HL-60 (cell line): ENCODE measurements around the gene GMPR.

Experiments used
- DNase-seq, 2 experiments: peaks; one replicate each; pipeline ENCODE4 v3.0.0-alpha.2; 2010 to 2020; ENCODE audit warnings: low read depth in 1 of 2, low spot score in 1 of 2
- H3K27ac ChIP-seq: fragments of 250-450 bp; sonication (Bioruptor Pico); replicated peaks from 2 replicates; pipeline ENCODE4 v1.5.1; 2020; ENCODE audit warnings: mild to moderate bottlenecking, moderate library complexity
- H3K27me3 ChIP-seq: fragments of 250-450 bp; sonication (Bioruptor Pico); 2 replicates; pipeline ENCODE4 v1.5.1; 2021; ENCODE audit warnings: mild to moderate bottlenecking, moderate library complexity; ENCODE audit not compliant: insufficient read depth, poor library complexity, severe bottlenecking
- H3K4me3 ChIP-seq: replicated peaks from 2 replicates; pipeline ENCODE4 v1.5.1; 2011; ENCODE audit warnings: mild to moderate bottlenecking, control low read depth, low read length; ENCODE audit not compliant: insufficient read depth
- CTCF ChIP-seq: IDR thresholded peaks from one replicate; pipeline ENCODE4 v1.5.1; 2011; ENCODE audit warnings: low read length, control low read depth, inconsistent platforms; ENCODE audit not compliant: insufficient read depth
- GABPA ChIP-seq: IDR thresholded peaks from 2 replicates; pipeline ENCODE4 v1.6.1; 2012; ENCODE audit warnings: low read depth
- POLR2AphosphoS5 ChIP-seq: IDR thresholded peaks from 2 replicates; pipeline ENCODE4 v1.6.1; 2012; ENCODE audit warnings: low read depth
- SPI1 ChIP-seq: IDR thresholded peaks from 2 replicates; pipeline ENCODE4 v1.6.1; 2012; ENCODE audit warnings: low read depth, mild to moderate bottlenecking, borderline replicate concordance
- TF ChIP-seq, protein P1 (sequence below): IDR thresholded peaks from 2 replicates; pipeline ENCODE4 v1.6.1; 2012; ENCODE audit warnings: low read depth; ENCODE audit not compliant: insufficient replicate concordance

GMPR gene

GRCh38 chr6:16295060-16295459 lies 56.7 kb downstream of the GMPR start:
- Histone ChIP-seq H3K27me3 (no peaks in the 10 kb centered on the region), H3K4me3 (no peak overlapping the region), H3K27ac (no peak overlapping the region)
- TF ChIP-seq GABPA (no peak), CTCF (no peak), POLR2AphosphoS5 (no peak), SPI1 (no peak)
- TF ChIP-seq, protein P1, sequence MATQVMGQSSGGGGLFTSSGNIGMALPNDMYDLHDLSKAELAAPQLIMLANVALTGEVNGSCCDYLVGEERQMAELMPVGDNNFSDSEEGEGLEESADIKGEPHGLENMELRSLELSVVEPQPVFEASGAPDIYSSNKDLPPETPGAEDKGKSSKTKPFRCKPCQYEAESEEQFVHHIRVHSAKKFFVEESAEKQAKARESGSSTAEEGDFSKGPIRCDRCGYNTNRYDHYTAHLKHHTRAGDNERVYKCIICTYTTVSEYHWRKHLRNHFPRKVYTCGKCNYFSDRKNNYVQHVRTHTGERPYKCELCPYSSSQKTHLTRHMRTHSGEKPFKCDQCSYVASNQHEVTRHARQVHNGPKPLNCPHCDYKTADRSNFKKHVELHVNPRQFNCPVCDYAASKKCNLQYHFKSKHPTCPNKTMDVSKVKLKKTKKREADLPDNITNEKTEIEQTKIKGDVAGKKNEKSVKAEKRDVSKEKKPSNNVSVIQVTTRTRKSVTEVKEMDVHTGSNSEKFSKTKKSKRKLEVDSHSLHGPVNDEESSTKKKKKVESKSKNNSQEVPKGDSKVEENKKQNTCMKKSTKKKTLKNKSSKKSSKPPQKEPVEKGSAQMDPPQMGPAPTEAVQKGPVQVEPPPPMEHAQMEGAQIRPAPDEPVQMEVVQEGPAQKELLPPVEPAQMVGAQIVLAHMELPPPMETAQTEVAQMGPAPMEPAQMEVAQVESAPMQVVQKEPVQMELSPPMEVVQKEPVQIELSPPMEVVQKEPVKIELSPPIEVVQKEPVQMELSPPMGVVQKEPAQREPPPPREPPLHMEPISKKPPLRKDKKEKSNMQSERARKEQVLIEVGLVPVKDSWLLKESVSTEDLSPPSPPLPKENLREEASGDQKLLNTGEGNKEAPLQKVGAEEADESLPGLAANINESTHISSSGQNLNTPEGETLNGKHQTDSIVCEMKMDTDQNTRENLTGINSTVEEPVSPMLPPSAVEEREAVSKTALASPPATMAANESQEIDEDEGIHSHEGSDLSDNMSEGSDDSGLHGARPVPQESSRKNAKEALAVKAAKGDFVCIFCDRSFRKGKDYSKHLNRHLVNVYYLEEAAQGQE: no peak
- DNase-seq: no peak

DNA sequence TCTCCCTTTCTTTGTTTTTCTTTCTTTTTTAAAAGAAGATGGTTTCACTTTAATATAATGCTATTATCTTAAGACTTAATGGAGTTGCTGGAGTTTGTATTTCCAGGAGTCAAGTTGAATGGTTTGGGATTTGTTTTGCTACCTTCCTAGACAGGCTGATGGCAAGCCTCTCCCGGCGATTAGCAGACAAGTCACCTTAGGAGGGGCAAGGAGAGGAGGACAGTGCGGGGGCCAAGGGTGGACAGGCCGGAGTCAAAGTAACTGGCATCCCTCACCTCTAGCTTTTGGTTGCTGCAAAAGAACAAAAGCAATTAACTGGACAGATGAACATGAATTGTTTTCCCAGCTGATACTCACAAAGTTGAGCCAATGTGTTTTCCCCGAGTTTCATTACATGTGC lies 57.1 kb downstream of the GMPR start:
- Histone ChIP-seq H3K4me3 (no peak overlapping the region), H3K27me3 (no peaks in the 10 kb centered on the region), H3K27ac (no peak overlapping the region)
- DNase-seq: no peak
- TF ChIP-seq GABPA: no peak
- TF ChIP-seq, protein P1: no peak
- TF ChIP-seq SPI1: no peak
- no peak for TF ChIP-seq POLR2AphosphoS5
- TF ChIP-seq CTCF: no peak

- no peak for TF ChIP-seq SPI1
- H3K27me3 ChIP-seq: no peaks in the 10 kb centered on the region
- H3K27ac ChIP-seq: no peak overlapping the region
- DNase-seq: no peak
- H3K4me3 ChIP-seq: no peak overlapping the region
Measured at GRCh38 chr6:16296061-16296670, 57.8 kb downstream of the GMPR start.

DNA sequence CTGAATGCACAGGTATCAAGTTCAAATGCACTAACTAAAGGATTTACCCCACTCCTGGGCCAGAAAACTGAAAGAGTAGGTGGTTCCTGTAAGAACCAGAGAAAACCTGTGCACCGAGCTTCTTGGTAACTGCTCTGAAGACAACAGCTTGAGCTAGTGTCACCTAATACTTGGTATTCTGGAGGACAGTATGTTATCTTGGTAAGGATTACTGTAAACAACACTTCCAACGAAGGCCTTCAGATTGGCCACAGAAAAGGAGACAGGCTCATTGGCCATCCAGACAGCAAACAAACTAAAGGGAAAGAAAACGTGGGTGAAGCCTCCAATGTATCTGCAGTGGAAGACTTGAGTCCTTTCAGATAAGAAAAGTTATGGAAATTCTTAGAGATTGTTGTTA lies 61.5 kb downstream of the GMPR start:
- H3K27ac ChIP-seq: no peak overlapping the region
- no peak for TF ChIP-seq GABPA
- TF ChIP-seq, protein P1: no peak
- TF ChIP-seq CTCF: no peak
- TF ChIP-seq SPI1: no peak
- no peak for TF ChIP-seq POLR2AphosphoS5
- no peak overlapping the region for H3K4me3 ChIP-seq

More for the DNA sequence above, 61.5 kb downstream of the GMPR start:
- no peaks in the 10 kb centered on the region for H3K27me3 ChIP-seq
- no peak for DNase-seq
